Uterus (tissue), 4 donors: Measurements from ENCODE around the gene LEFTY1. TPM values are rescaled to one million over a fixed set of nuclear protein-coding genes. Genes with fewer than 3 reads are reported as not detected.

ENCODE experiments used
- DNase-seq, 2 donors: peaks; one replicate each; pipeline ENCODE4 v3.0.0-alpha.2; 2019 to 2020
- H3K27ac ChIP-seq, 2 donors: fragments of 200-600 bp; sonication (generic); 1 replicate in 1 of 2; 2 replicates in 1 of 2; pipeline ENCODE4 v1.5.1; 2016 to 2018
- H3K27me3 ChIP-seq, 2 donors: fragments of 200-600 bp; sonication (generic); one replicate each; pipeline ENCODE4 v1.5.1; 2018 to 2019; ENCODE audit warnings: control low read depth in 1 of 2
- H3K36me3 ChIP-seq, 2 donors: fragments of 200-600 bp; sonication (generic); one replicate each; pipeline ENCODE4 v1.5.1; 2019; ENCODE audit warnings: control low read depth in 1 of 2
- H3K4me1 ChIP-seq, 2 donors: fragments of 200-600 bp; sonication (generic); one replicate each; pipeline ENCODE4 v1.5.1; 2018 to 2019; ENCODE audit warnings: control low read depth in 1 of 2
- H3K4me3 ChIP-seq, 2 donors: fragments of 200-600 bp; sonication (generic); 1 replicate in 1 of 2; 2 replicates in 1 of 2; pipeline ENCODE4 v1.5.1; 2018 to 2019; ENCODE audit warnings: mild to moderate bottlenecking in 1 of 2
- H3K9me3 ChIP-seq, 2 donors: fragments of 200-600 bp; sonication (generic); one replicate each; pipeline ENCODE4 v1.5.1; 2019; ENCODE audit warnings: control low read depth in 1 of 2
- POLR2A ChIP-seq, 2 donors: fragments of 450-650 bp; IDR thresholded peaks; one replicate each; pipeline ENCODE4 v1.6.1; 2016; ENCODE audit warnings: antibody characterized with exemption in 2 of 2, mild to moderate bottlenecking in 1 of 2, moderate library complexity in 1 of 2
- intact Hi-C: fragments of 100-400 bp; cut with DNase I; formaldehyde crosslinking; loops from one replicate; pipeline ENCODE4 v1.15.1; 2023; ENCODE audit warnings: low total_unique reads
- total RNA-seq, 4 donors: library from RNA; depleted of rRNA in 3 of 4; stranded (reverse); fragments of >200 nt in 3 of 4; gene quantifications; one replicate each; pipeline versions ENCODE4 v1.1.0 to v1.2.4, GENCODE V29; 2014 to 2023
- TF ChIP-seq, protein P1 (sequence below), 4 experiments: fragments of 200-600 bp in 2 of 4; fragments of 450-650 bp in 2 of 4; sonication (generic) in 2 of 4; IDR thresholded peaks; one replicate each; pipeline ENCODE4 v1.5.1; 2016 to 2019; ENCODE audit warnings: antibody characterized with exemption in 4 of 4, mild to moderate bottlenecking in 2 of 4, moderate library complexity in 1 of 4
- donor health status: DM: yes; HTN: yes; CAD: no.

The LEFTY1 gene
- total RNA-seq, 4 donors from 2014 or later: 1.1 to 3.5 TPM; not detected in 2

DNA sequence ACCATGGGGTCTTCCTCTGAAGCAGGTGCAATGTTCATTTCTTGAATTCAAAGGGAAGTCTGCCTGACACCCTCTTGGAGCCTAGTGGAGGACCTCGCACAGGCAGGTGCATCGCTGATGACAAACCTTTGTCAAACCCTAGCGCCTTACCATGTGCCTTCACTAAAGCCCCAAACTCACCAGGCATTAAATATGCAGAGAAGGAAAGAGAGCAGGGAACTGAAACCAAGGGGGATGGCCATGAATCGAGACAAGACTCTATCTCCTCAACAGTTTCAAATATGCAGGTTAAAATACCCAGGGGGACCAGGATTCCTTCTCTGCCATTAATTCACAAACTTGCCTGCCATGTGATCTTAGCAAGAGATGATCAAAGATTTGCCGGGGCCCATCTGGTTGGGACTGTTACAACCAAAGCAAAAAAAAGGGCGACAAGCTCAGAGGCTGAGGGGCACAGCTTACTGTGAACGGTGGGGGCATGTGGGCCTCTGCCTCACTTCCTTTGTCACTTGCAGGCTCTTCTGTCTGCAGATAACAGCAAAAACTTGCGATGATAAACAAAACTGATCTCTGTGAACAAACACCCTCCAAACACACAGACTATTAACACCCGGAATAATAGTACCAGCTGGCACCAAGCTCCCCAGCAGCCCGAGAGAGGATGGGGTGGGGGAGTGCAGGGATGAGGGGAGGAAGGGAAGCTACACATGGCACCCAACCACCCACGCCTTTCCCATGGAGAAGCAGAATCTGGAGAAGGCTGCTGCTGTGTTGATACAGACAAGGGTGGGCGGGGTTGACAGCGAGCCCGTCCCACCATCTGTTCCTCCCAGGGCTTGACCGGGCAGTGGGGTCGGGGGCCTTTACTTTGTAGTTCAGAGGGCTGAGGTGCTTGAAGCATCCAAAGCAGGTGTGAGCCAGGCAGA is 40.7 kb downstream of the LEFTY1 start:
- no peak for DNase-seq
- H3K4me3 ChIP-seq: no peak overlapping the region

DNA sequence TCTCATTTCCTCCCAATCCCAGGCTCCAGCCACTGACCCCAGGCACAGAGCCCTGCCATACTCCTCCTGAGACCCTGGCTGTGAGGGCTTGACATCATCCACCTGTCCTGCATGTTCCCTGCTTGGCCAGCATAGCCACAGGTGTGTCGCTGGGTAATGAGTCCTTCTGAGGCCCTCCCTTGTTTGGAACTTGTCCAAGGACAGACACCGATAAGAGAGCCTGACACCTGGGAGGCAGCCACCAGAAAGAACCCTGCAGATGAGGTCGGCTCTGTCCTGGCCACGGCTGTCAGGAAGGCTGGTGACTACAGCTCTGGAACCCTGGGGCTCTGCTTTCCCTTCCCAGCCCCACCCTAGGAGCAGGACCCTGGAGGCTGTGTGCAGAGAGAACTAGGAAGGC is 41.3 kb downstream of the LEFTY1 start:
- Histone ChIP-seq H3K36me3 (no peaks in the 10 kb centered on the region), H3K27me3 (no peaks in the 10 kb centered on the region), H3K9me3 (no peaks in the 10 kb centered on the region), H3K27ac (peak overlapping the region in 1 of 2 donors; percentile 32), H3K4me1 (peaks cover 0 to 4% of the 10 kb centered on the region in 2 donors), H3K4me3 (no peak overlapping the region)
- no peak for DNase-seq
- intact Hi-C loops: loop anchor here (5.0 kb wide), 1 partner anchor 40 kb away; no protein-coding TSS in a partner anchor
- TF ChIP-seq POLR2A (IDR thresholded peaks at IDR 0.05): no peak
- TF ChIP-seq, protein P1, sequence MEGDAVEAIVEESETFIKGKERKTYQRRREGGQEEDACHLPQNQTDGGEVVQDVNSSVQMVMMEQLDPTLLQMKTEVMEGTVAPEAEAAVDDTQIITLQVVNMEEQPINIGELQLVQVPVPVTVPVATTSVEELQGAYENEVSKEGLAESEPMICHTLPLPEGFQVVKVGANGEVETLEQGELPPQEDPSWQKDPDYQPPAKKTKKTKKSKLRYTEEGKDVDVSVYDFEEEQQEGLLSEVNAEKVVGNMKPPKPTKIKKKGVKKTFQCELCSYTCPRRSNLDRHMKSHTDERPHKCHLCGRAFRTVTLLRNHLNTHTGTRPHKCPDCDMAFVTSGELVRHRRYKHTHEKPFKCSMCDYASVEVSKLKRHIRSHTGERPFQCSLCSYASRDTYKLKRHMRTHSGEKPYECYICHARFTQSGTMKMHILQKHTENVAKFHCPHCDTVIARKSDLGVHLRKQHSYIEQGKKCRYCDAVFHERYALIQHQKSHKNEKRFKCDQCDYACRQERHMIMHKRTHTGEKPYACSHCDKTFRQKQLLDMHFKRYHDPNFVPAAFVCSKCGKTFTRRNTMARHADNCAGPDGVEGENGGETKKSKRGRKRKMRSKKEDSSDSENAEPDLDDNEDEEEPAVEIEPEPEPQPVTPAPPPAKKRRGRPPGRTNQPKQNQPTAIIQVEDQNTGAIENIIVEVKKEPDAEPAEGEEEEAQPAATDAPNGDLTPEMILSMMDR (IDR thresholded peaks at IDR 0.05): no peak

More for the DNA sequence above, 40.7 kb downstream of the LEFTY1 start:
- intact Hi-C loops: loop anchor here (5.0 kb wide), 1 partner anchor 41 kb away; no protein-coding TSS in a partner anchor
- Histone ChIP-seq H3K27me3 (no peaks in the 10 kb centered on the region), H3K9me3 (no peaks in the 10 kb centered on the region), H3K27ac (peak overlapping the region; percentile 32), H3K4me1 (peaks cover 0 to 4% of the 10 kb centered on the region in 2 donors), H3K36me3 (no peaks in the 10 kb centered on the region)
- TF ChIP-seq, protein P1 (IDR thresholded peaks at IDR 0.05): no peak
- TF ChIP-seq POLR2A (IDR thresholded peaks at IDR 0.05): no peak

DNA sequence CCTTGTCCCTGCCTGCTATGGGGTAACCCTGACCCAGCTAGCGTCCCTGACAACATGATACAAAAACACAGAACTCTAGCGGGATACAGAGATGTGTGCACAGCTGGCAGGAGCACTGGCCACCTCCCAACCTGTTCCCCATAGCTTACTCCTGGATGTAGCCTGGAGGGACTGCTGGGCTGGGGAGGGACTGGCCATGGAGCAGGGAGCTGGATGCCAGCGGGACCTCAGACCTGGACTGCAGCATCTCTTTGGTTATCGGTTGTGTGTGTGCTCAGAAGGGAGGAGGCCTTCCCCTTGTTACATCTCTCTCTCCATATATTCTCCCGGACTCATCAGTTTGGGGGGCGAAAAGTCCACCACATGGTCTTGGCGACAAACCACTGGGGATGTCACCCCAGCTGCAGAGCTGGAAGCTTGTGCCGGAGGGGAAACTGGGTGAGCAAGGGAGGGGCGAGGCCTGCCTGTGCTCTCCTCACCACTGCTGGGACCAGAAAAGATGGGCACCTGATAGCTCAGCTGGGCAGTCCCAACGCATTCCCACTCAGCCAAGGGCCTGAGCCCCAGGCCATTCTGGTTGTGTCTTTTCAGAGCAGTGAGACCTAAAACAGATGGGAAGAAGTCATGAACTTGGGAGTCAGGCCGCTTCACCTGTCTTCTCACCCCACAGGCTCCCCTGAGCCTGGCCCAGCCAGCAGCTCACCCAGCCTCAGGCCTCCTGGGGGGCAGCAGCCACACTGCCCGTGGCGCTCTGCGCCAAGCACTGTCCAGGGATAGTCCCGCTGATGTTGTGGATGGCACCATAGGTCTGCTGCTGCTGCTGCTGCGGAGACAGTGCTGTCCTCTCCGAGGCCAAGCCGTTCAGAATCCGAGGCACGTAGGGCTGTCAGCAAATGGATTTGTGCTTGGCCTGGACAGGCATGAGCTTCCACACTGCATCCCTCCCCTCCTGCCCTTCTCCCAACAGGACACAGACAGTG is 42.3 kb downstream of the LEFTY1 start:
- DNase-seq: no peak
- no peak overlapping the region for H3K4me3 ChIP-seq
- peaks cover 0 to 4% of the 10 kb centered on the region in 2 donors for H3K4me1 ChIP-seq
- no peaks in the 10 kb centered on the region for H3K27me3 ChIP-seq
- H3K27ac ChIP-seq: peak overlapping the region in 1 of 2 donors; percentile 51
- no peaks in the 10 kb centered on the region for H3K36me3 ChIP-seq
- TF ChIP-seq, protein P1 (IDR thresholded peaks at IDR 0.05): no peak
- TF ChIP-seq POLR2A (IDR thresholded peaks at IDR 0.05): no peak
- intact Hi-C loops: loop anchor here (5.0 kb wide), 1 partner anchor 39 kb away; no protein-coding TSS in a partner anchor
- no peaks in the 10 kb centered on the region for H3K9me3 ChIP-seq

DNA sequence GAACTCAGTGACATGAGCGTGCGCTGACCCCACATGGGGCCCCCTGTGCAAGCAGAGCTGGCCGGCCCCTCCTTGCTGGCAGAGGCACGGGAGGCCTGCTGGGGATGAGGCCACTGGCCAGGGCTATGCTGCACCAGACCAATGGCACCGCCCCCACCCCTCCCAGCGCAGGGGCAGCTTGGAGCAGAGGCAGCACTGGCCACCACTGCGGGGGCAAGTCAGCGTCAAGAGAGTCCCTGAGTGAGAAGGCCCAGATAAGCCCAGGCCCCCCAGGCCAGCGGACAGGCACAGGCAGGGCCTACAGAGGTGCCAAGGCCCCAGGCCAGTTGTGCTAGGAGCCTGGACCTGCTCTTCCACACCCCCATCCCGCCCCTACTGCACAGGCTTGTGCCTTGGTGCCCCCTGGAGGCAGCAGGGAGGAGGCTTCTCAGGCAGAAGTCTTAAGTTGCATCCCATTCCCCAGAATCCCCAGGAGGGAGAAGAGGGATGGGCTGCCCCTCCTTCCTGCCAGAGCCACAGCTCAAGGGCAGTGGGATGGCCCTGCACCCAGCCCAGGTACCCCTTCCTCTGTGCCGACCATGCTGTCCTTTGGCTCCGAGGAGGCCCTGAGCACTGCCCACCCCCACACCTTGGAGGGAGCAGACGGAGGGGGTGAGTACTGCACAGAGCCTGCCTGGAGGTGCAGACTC is 43.2 kb downstream of the LEFTY1 start:
- Histone ChIP-seq H3K9me3 (no peaks in the 10 kb centered on the region), H3K4me3 (no peak overlapping the region), H3K36me3 (no peaks in the 10 kb centered on the region), H3K27ac (peak overlapping the region; percentile 51 to 72), H3K27me3 (no peaks in the 10 kb centered on the region), H3K4me1 (peaks cover 0 to 4% of the 10 kb centered on the region in 2 donors)
- intact Hi-C loops: loop anchor here (5.0 kb wide), 1 partner anchor 38 kb away; no protein-coding TSS in a partner anchor
- TF ChIP-seq, protein P1 (IDR thresholded peaks at IDR 0.05): peak; percentile 77 to 85 (median 84)
- no peak for TF ChIP-seq POLR2A (IDR thresholded peaks at IDR 0.05)
- peak; percentile 81 to 86 for DNase-seq
